ENCODE results near the gene AARS1.
"Not testable (repeated sequence)": the region's sequence is repeated elsewhere in the genome, so short reads cannot be mapped to it uniquely, and the experiment has no call there.

AARS1 gene

DNA sequence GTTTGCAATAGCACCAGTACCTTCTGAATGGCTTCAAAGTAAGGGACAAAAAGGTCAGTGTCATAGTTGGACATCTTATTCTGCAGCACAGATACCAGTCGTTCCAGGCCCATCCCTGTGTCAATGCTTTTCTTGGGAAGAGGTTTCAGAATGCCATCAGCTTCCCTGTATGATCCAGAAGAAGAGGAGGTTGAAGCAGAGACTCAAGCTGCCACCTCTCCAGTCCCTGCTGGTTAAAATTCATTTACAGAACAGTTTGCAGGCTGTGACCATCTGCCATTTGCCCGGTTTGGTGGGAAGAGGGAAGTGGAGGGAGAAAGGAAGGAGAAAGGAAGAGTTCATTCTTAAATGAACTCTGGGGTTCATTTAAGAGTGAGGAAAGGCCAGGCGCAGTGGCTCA is 19.1 kb downstream of the AARS1 start:
- no peak for DNase-seq

DNA sequence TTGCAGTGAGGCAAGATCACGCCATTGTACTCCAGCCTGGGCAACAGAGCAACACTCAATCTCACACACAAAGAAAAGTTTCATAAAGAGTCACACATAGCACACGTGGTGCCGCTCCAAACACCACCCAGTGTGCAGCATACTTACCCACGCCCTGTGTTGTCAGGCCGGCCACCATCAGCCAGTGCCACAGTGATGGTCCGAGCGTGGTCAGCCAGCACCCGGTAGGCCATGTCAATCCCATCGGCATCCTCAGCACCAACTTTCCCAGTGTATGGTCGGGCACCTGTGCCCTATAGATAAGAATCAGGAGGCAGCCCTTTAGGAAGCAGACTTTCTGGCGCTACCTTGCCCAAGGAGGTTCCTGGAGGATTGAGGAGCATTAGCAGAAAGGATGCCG is 19.8 kb downstream of the AARS1 start:
- no peak for DNase-seq

DNA sequence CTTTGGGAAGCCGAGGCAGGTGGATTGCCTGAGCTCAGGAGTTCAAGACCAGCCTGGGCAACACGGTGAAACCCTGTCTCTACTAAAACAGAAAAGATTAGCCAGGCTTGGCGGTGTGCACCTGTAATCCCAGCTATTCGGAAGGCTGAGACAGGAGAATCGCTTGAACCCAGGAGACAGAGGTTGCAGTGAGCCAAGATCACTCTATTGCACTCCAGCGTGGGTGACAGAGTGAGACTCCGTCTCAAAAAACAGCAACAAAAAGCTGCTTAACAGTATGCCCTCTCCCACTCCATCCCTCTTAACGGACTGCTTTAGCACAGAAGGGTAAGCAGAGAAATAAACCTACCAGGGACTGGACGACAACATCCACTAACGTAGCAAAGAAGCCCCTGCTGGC is 21.4 kb downstream of the AARS1 start:
- DNase-seq = not testable (repeated sequence)

DNA sequence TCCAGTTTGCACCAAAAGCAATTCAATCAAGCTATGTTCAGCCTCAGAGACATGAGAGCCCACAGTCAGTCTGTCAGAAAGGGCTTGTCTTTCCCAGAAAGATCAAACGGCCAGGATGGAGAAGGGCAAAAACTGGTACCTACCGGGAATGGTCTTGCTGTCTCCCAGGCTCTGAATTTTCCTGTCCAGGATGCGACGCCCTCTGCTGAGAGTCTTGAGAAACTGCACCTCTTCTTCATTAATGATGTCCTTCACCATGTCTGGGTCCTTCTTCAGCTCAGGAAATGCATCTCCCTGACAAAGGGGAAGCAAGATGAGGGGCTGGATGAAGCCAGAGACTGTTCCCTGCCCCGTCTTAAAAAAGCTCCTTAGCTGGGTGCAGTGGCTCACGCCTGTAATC is 21.8 kb downstream of the AARS1 start:
- no peak for DNase-seq

DNA sequence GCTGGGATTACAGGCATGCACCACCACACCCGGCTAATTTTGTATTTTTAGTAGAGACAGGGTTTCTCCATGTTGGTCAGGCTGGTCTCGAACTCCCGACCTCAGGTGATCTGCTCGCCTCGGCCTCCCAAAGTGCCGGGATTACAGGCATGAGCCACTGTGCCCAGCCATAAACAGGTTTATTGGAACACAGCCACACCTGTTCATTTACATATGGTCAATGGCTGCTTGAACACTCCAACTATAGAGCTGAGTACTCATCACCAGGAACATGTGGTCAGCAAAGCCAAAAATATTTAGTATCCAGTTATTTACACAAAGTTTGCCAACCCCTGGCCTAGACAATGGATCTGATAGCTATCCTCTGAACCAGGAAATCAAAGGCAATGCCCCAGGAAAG is 29.4 kb downstream of the AARS1 start:
- DNase-seq = not testable (repeated sequence)

DNA sequence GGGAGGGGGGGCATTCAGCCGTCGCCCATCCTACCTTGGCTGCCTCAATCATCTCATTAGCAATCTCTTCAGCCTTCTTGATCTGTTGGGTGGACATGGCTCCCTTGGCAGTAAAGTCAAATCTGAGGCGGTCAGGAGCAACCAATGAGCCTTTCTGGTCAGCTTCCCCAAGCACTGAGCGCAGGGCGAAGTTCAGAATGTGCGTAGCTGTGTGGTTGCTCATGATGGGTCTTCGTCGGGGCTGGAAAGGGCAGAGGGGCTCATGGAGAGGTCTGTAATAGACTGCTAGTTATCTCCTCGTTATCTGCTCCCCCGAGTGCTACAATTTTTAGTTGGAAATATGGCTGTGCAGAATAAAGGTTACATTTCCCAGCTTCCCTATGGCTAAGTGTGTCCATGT is 30.4 kb downstream of the AARS1 start:
- DNase-seq = no peak

DNA sequence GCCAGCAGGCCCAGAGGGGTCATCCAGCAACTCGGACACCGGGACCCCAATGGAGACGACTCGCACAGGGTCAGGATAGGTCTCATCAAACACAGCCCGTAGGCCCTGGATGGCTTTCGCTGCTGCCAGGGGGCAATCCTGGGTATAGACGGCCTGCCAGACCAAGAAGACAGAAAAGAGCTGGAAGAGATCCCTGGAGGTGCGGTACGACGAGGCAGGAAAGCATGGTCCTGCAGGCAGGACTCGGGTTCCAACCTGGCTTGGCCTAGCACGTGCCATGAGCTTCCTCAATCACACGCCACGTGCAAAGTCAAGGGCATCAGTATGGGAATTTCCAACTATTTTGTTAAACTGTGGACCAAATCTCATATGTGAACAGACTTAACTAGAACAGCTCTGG is 31.2 kb downstream of the AARS1 start:
- DNase-seq = no peak

DNA sequence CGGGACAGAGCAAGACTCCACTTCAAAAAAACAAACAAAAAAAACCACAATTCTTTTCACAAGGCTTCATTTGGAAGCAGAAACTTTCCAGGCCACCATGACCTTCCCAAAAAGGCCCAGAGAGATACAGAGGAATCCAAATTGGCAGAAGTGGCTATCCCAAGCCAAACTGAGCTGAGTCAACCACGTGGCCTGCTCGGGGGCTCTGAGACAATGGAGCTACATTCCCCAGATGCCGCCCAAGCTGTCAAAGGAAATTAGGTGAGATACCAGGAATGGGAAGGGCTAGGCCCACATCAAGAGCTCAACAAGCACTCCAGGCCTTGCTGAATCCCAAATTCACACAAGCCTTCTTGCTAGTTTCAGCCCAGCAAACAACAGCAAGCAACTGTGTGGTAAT is 31.9 kb downstream of the AARS1 start:
- no peak for DNase-seq

DNA sequence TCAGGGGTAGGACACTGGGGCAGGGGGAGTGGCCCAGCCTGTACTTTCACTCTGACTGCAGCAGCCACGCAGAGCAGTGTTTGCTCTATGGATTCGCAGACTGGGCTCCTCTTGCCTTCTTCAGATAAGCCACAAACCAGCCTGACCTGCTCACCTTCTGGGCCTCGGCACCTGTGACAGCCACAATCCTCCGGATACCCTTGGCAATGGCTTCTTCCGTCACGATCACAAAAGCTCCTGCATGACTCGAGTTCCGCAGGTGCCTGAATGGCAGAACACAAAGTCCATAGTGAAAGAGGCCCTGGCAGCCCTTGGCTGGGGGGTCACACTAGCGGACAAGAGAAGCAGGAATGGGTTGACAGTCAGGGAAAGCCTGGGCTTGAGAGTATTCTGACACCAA is 33.7 kb downstream of the AARS1 start:
- DNase-seq = no peak

DNA sequence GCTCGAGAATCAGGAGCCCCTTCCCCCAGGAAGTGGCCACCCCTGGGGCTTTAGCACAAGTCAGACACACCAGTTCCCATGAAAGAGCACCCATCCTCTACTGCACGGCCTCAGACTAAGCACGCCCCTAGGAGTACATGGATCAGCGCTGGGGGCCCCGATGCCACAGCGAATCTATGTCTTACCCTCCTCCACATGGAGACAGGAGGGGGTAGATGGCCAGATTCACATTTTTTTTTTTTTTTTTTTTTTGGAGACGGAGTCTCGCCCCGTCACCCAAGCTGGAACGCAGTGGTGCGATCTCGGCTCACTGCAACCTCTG is 34.4 kb downstream of the AARS1 start:
- DNase-seq = no peak

DNA sequence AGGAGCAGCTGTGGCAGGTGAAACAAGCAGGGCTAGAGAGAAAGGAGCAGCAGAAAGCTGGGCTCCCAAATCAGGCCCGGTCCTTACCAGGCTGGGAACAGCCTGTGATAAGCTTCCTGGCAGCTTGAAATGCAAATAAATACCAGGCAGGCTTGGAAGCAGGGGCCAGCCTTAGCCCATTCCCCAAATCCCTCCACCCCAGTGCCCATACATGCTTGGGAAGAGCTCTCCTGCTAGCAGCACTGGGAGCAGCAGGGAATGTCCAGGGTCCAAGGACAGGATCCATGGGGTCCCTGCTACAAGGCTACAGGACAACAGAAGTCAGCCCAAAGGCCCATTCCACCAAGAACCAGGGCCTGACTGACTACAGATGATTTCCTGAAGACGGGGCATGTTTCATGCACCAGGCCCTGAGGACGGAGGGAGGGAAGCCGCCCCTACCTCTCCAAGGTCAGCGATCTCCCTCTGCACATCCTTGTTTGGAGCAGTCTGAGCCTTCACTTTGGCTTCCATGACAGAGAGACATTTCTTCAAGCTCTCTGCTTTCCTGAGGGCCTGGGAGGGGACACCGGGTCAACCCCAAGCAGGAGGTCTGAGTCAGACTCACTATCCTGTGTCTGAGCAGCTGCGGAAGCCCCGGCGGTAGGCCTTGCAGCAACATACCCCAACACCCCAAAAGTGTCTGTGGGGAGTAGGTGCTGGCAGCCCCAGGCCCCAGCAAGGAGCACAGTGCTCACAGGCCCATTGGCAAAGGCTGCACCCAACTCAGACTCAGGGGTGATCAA is 34.9 kb downstream of the AARS1 start:
- DNase-seq = no peak

DNA sequence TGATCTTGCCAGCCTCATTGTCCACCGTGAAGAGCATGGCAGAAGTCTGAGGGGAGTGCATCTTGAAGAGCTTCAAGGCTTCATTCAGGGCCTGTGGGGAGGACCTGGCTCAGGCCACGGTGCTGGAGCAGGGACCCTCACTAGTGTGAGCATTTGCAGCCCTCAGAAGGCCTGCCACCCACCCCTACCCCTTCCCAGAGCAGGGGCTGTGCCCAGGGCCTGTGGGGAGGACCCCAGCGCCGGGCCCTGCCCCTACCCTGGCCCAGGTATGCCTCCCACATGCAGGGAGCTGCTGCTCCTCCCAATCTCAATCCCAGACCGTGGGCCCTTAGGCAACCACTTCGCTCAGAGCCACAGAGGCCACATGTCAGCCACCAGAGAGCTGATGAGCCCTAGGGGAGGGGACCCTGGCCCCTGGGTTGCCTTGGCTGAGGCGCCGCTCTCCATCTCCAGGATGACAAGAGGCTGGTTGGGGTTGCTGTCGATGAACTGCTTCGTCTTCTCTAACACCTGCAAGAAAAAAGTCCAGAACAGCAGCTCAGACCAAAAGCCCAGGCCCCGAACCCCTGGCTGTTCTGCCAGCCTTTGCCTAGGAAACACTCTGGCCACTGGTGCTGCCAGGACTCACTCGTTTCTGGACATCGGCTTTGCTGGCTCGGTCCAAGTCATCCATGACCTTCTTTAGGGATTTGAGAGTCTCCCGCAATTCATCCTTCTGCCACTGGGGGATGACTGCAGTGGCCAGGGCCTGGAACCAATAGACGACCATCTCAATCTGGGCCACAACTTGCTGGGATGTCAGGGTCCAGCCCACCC is 35.8 kb downstream of the AARS1 start:
- DNase-seq = peak; percentile 25

DNA sequence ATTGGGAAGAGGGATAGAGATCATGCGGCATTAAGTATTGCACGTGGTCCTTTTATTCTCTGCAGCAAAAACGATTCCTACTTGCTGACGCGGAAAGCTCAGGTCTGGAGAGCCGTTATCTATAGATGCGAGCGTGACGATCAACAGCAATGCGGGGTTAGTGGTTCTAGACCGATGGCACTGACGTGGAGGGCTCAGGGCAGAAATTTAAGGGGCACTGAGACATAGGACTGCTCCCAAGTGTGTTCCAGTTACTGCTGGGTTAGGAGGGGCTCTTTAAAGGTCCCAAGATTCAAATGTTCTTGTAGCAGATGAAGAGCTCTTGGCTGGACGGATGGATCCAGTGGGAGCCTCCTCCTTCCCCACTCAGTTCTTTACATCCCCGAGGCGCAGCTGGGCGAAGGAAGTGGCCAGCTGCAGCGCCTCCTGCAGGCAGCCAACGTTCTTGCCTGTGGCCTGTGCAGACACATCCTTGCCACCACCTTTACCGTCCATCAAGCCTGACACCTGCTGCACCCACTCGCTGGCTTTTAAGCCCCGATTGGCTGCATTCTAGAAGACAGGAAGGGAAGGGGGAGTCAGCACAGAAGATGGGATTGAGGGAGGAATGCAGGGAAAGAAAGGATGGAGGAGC is 36.8 kb downstream of the AARS1 start:
- peak; percentile 31 for DNase-seq

DNA sequence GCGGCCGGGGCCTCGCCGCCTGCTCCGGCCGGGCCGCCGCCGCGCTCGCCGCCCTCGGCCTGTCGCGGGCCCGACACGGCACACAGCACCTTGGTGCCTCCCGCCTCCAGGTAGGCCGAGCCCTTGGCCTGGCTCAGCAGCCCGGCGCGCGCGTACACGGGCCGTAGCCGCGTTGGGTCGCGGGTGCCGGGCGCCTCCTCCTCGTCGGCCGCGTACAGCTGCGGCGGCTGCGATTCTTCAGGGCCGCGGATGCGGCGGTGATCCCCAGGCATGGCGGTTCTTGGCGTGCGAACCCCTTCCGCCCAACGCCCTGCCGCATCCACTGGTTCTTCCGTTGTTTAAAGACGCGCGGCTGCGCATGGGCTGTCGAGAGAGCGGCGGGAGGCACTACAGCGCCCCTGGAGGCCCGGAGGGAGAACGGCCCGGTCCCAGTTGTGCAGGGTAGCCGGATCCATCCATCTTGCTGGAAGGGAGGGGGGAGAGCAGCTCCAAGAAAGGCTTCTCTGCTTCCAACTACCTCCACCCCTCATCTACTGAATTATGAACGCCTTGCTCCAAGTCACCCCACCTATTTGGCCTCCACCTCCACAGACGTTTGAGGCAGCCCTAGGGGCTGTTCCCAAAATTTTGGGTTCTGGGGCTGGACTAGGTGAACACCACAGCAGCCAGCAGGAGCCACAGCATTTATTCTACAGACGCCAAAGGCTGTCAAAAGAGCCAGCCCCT is 37.5 kb downstream of the AARS1 start, which contains the start of gene EXOSC6:
Gene EXOSC6, minus strand, starts transcription at position 312 of the 726 bp plus-strand sequence. Its CDS starts 40 bp downstream, at position 272.
- DNase-seq = peak; percentile 93

DNA sequence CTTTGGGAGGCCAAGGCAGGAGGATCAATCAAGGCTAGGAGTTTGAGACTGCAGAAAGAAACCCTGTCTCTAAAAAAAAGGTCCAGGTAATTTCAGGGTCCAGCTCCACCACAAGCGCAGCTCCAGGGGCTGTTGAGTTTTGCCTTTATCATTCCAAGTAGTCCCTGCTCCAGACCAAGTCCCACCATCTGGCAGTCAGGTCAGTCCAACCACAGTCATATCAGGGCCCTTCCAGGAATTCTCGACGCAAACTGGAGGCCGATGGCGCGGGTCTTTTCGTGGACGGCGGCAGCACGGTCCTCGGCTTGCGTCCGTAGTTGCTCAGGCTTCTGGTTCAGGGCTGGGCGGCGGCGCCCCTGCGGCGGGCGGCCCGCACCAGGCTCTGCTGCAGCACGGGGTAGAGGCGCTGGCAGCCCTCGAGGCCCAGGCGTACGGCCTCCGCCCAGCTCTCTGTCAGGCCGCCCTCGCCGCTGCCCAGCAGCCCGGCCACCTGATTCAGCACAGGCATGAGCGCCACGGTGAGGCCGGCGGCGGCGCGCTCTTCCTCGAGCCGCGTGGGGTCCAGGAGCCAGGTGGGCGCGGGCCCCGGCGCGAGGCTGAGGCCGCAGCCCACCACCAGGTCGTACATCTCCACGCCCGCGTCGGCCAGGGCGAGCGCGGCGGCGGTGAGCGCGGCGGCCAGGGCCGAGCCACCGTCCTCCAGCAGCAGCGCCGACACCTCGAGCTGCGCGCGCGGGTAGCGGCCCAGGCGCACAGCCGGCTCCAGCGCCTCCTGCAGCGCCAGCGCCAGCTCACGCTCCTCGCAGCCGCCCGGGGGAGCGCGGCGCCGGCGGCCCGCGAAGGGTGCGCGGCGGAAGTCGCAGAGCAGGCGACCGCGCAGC is 38.3 kb downstream of the AARS1 start:
- DNase-seq = peak; percentile 39

DNA sequence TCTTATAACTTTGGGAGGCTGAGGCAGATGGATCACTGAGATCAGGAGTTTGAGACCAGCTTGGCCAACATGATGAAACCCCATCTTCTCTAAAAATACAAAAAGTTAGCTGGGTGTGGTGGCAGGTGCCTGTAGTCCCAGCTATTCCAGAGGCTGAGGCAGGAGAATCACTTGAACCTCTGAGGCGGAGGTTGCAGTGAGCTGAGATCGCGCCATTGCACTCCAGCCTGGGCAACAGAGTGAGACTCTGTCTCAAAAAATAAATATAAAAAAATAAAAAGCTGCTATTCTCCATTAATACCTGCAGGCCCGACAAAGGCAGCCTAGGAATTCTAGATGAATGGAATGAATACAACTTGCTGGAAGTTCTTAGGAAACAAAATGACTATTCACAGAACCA is 39.6 kb downstream of the AARS1 start:
- not testable (repeated sequence) for DNase-seq

DNA sequence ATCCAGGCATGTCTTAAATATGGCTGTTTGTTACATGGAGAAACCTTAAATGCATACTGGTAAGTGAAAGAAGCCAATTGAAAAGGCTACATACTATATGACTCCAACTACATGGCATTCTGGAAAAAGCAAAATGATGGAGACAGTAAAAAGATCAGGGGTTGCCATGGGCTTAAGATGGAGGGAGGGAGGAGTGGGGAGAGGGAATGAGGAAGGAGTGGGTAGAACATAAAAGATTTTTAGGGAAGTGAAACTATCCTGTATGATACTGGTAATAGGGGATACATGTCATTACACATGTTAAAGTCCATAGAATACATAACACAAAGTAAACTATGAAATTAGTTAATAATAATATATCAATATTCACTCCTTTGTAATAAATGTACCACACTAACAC is 50.5 kb downstream of the AARS1 start:
- not testable (repeated sequence) for DNase-seq

DNA sequence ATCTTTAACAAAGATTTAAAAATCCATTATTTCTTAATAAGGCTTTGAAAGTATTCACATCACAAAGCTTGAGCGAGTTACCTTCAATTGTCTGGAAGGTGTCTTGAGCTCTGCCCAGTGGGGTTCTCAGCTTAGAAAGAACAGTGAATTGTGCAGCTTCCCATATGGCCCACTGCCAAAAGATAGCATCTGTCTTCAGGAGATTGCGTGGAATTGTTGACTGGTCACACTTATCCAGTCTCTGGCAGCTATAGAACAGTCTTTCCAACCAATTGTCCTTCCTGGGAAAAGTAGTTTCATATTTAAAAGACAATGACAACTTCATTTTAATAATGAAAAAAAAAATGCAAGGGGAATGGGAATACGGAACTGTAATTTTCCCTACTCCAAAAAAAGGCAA is 57.5 kb downstream of the AARS1 start:
- DNase-seq = not testable (repeated sequence)

DNA sequence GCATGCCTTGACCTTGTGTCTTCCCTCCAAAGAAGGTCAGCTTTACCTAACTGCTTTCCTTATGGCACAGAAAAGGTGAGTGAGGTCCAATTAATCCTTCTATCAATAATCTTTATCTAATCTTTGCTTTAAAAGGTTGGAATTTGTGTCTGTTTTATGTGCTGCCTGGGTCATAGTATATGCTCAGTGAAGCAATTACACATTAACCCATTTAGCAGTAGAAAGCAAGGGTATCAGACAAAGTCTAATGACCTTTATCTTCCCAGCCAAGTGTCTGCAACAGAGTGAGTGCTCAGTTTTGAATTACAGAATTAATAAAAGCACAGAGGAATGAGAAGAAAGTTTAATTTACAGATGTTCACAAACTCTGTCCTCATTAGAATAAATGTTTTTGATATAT is 63.3 kb downstream of the AARS1 start:
- DNase-seq = not testable (repeated sequence)

DNA sequence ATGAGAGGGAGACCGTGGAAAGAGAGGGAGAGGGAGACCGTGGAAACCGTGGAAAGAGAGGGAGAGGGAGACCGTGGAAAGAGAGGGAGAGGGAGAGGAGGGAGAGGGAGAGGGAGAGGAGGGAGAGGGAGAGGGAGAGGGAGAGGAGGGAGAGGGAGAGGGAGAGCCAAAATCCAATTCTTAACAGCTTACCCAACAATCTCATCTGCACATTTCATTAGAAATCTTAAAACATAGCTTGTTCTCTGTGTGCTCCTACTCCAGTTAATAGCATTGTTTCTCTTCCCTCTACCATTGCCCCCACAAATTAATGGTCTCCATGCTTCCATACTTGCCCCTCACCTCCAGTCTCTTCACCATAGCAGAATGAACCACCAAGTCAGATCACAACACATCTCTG is 63.9 kb downstream of the AARS1 start:
- DNase-seq = not testable (repeated sequence)

DNA sequence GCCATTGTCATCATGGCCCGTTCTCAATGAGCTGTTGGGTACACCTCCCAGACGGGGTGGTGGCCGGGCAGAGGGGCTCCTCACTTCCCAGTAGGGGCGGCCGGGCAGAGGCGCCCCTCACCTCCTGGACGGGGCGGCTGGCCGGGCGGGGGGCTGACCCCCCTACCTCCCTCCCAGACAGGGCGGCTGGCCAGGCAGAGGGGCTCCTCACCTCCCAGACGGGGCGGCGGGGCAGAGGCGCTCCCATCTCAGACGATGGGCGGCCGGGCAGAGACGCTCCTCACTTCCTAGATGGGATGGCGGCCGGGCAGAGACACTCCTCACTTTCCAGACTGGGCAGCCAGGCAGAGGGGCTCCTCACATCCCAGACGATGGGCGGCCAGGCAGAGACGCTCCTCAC is 64.7 kb downstream of the AARS1 start:
- DNase-seq = not testable (repeated sequence)

DNA sequence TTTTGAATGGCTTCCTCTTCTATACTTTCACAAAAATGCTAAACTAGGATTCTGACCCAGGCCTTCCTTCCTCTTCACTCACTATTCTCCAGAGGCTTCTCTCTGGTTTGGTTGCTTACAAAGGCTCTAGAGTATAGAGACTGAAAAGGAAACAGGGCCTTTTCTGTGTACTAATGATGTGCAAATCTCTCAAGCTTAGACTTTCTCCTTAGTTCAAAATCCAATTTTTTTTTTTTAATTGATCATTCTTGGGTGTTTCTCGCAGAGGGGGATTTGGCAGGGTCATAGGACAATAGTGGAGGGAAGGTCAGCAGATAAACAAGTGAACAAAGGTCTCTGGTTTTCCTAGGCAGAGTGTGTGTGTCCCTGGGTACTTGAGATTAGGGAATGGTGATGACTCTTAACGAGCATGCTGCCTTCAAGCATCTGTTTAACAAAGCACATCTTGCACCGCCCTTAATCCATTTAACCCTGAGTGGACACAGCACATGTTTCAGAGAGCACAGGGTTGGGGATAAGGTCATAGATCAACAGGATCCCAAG is 65.3 kb downstream of the AARS1 start:
- not testable (repeated sequence) for DNase-seq

Measured in stimulated activated CD4-positive, alpha-beta T cell treated with anti-CD3 and anti-CD28 coated beads, Interleukin-1b, Interleukin-23, amount 100 ng/mL, for 48 hours (primary cell).